ENCODE results near the gene MROH2A.

Gene MROH2A

GRCh38 chr2:233801357-233802131, 23.4 kb downstream of the MROH2A start:
- DNase-seq (ENCODE audit: low read depth in 2 of 2), result no peak

- DNase-seq (ENCODE audit: low read depth in 2 of 2), result no peak
These were observed 24.1 kb downstream of the MROH2A start for GRCh38 chr2:233802132-233802815.

GRCh38 chr2:233803292-233803911, 25.3 kb downstream of the MROH2A start:
- DNase-seq (ENCODE audit: low read depth in 2 of 2), result no peak

- DNase-seq (ENCODE audit: low read depth in 2 of 2), result no peak
These were observed 25.9 kb downstream of the MROH2A start for GRCh38 chr2:233803994-233804393.

- DNase-seq (ENCODE audit: low read depth in 2 of 2), result no peak
These were observed 29.2 kb downstream of the MROH2A start for GRCh38 chr2:233807215-233807865.

DNA sequence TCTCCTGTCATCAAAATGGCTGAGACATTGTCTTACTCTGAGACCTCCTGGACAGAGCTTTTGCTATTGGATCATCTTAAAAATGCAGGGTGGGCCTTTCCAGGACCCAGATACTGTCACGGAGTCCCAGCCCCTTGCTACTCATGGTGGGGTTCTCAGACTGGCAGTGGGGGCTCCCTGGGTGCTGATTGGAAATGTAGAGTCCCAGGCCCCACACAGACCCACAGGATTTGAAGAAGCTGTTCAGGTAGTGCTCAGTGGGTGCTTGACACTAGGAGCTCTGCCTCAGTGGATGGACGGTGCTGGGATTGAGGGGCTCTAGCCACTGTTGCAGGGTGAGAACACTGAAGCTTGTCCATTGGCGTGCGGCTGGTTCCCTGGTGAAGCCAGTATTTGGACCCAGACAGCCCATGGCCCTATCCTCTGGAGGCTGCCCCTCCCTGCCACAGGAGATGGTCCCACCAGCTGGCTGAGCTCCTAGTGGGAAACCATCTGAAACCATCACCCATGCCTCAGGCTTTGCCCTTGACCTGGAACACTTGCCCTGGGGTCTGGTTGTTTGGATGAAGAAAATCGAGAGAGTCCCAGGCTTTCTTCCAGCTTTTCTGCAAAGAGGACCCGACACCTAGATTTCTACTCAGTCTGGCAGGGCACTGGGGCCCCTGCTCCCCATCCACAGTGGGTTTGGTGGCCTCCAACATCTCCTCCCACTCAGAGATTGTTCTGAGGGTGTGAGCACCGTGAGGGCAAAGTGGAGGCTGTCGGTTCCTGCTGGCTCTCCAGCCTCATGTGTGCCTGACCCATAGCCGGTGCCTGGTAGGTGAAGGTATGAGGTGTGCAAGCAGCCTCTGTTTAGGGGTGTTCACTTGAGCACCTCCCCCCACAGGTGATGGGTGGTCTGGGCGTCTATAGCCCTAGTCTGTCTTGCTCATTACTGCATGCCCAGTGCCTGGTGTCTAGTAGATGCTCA, 30.1 kb downstream of the MROH2A start:
- DNase-seq (ENCODE audit: low read depth in 2 of 2), result no peak

DNA sequence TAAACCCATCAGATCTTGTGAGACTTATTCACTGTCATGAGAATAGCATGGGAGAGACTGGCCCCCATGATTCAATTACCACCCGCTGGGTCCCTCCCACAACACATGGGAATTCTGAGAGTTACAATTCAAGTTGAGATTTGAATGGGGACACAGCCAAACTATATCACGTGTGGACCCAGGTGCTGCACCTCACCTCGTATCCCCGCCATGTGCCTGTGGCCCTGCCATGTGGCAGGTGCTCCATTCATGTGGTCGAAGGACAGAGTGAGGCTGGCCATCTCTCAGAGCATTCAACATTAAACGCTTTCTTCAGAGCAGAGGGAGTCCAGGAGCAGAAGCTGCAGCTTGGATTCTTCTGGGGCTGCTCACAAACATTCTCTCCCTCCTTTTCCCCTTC, 32.3 kb downstream of the MROH2A start:
- no peak for DNase-seq (ENCODE audit: low read depth in 2 of 2)

GRCh38 chr2:233811087-233811486, 33.0 kb downstream of the MROH2A start:
- no peak for DNase-seq (ENCODE audit: low read depth in 2 of 2)

DNA sequence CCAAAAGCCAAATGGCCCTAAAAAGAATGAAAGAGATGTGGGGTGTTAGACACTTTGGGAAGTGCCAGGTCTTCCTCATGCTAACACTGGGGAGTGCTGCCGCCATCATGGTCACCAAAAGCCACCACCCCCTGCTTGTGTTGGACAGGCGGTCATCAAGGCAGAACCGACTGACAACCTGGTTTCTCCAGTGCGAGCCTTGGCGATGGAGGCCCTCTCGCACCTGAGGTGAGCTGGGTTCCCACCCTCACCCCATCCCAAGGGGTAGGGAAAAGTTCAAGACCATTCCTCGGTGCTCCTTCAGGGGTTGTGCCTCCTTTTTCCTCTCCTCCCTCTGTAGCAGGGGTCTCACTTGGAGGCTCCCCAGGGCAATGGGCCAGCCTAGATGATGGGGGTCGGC, 33.6 kb downstream of the MROH2A start:
- DNase-seq (ENCODE audit: low read depth in 2 of 2), result no peak

DNA sequence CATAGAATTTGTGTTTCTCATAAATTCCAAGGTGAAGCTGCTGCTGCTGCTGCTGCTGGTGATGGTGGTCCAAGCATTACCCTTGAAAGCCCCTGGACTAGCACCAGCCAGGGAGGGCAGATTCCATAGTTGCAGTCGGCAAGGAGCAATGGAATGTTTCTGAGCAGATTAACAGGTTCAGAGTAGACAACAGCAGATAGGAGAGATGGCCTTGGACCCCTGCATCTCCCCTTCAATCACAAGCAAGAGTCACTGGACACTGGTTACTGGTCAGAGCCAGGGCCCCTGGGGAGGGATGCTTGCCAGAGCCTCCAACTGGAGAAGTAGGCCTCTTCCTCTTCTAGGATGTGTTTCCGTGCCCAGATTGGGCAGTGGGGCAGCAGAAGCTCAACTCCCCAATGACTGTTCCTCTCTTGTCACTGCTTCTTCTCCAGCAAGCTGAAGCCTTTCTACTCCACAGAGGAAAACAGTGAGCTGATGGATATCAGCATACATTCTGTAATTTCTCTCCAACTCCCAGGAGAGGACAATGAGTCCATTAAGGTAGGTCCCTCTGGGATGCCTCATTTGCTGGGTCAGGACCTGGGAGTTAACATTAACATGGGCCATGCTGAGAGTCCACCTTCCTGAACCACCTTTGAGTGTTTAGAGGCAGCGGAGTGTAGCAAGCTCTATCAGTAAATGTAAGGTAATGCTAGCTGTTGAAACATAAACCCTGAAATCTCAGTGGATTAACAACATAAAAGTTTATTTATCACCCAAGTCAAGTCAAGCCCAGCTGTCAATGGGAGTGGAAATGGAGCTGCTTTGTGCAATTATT, 35.3 kb downstream of the MROH2A start:
- no peak for DNase-seq (ENCODE audit: low read depth in 2 of 2)

- DNase-seq (ENCODE audit: low read depth in 2 of 2), result no peak
These were observed 36.1 kb downstream of the MROH2A start for GRCh38 chr2:233814056-233814835.

DNA sequence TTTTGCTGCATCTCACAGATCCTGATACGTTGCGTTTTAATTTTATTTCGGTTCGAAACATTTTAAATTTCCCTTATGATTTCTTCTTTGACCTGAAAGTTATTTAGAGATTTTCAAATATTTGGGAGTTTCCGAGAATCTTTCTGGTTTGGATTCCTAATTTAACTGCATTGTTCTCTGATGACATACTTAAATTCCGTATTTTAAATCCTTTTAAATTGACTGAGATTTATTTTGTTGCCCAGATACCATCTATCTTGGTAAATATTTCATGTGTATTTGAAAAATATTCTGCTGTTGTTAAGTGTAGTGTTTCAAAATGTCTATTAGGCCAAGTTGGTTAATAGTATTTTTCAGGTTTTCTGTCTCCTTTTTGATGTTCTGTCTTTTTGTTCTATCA, 37.7 kb downstream of the MROH2A start:
- no peak for DNase-seq (ENCODE audit: low read depth in 2 of 2)

DNA sequence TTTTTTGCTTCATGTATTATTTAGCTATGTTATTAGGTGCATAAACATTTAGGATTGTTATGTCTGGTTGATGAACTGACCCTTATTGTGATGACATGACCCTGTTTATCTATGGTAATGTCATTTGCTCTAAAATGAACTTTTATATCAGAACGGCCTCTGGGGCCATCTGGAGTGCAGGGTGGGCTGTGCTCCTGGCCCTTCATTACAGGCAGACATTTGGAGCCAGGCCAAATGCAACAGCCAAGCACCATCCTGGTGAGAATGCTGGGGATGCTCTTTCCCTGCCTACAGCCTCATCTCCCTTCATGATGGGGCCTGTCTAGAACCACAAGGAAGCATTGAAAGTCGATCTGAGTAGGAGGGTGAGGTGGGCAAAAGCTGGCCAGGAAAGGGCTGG, 38.2 kb downstream of the MROH2A start:
- no peak for DNase-seq (ENCODE audit: low read depth in 2 of 2)

DNA sequence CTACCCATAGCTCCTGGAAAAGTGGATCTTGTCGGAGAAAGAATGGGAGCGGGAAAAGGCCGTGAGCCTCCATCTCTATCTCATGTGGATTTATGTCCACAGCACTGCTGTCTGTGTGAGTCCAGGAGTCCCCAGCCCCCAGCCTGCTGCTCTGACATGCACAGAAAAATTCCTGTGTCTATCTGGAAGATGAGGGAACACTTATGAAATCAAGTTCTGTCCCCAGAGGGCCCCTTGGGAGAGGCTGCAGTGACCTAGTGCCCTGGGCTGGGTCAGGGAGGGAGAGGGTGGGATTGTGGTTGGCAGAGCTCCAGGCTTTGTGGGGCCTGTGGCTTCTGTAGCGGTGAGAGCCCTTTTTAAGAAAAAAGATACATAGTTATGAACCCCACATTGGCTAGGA, 38.6 kb downstream of the MROH2A start:
- DNase-seq (ENCODE audit: low read depth in 2 of 2), result no peak

DNA sequence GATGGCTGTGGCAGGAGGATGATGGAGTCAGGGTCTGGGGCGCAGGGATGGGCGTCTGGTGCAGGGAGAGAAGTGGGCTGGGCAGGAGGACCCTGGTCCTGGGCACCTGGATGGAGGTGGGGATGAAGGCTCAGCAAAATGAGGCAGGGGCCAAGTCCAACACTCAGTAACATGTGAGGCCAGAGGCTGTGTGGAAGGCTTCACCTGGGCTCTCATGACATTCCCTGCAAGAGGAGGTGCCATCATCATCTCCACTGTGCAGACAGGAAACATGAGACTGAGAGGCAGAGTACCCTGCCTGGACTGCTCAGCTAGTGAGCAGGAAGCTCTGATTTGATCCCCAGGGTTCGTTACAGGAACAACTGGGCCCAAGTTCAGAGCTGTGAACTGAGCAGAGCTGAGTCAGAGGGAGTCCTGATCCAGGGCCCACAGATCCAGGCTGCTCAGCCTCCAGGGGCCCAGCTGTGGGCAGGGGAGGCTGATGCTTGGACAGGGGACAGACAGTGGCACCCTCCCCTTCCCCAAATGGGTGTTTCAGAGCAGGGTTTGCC, 39.3 kb downstream of the MROH2A start:
- DNase-seq (ENCODE audit: low read depth in 2 of 2), result no peak

- no peak for DNase-seq (ENCODE audit: low read depth in 2 of 2)
These were observed 40.0 kb downstream of the MROH2A start for GRCh38 chr2:233817995-233818638.

DNA sequence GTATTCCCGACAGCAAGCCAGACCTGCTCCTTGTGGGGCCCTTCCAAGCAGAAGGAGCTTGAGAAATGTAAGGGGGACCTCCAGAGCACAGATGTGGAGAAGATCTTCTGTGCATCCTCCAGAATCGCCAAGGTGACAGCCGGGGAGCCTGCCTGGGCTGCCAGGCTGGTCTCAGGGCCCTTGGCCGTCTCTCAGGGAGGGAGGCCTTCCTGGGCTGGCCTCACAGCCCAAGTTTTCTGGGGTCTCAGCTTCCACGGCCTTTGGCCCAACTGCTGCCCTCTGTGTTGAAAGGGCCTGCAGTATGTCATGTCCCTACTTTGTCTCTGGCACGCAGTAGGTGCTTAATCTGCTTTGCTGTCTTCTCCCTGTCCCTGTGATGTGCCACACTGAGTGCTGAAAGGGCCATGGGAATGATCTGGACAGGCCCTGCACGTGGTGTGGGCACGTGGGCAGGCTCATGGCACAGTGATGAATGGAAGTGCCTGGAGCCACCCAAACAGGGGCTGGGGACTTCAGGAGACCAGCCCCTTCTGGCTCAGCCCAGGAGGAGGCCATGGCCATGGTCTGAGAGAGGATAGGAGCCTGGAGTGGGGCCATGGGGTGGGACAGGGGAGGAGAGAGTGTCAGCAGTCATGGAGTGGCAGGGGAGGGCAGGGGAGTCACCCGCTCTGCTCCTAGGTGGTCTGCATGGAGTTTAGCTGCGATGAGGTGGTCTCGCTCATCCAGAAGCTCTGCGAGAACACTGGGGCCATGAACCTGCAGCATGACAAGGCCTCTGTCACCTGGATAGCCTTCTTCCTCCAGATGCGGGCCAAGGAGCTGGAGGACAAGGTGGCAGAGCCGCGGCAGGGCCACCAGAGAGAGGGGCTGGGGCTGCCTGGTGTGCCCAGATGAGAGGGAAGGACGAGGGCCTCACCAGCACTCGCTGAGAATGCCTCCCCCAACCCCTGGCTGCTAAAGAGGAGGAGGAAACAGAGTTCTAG, 40.8 kb downstream of the MROH2A start:
- no peak for DNase-seq (ENCODE audit: low read depth in 2 of 2)
